Right atrium auricular region (tissue), 2 donors: ENCODE measurements around the gene HSPA1L. TPM values are rescaled to one million over a fixed set of nuclear protein-coding genes. Genes with fewer than 3 reads are reported as not detected.

Source experiments
- DNase-seq: peaks from one replicate; pipeline ENCODE4 v3.0.0-alpha.2; 2019; ENCODE audit warnings: low spot score
- H3K27ac ChIP-seq, 2 donors: fragments of 200-600 bp; sonication (generic); 1 replicate in 1 of 2; 2 replicates in 1 of 2; pipeline ENCODE4 v1.5.1; 2016 to 2019
- H3K27me3 ChIP-seq, 2 donors: fragments of 200-600 bp; sonication (generic); one replicate each; pipeline versions ENCODE4 v1.5.1 to v1.6.0; 2017 to 2019
- H3K36me3 ChIP-seq: fragments of 200-600 bp; sonication (generic); one replicate; pipeline ENCODE4 v1.5.1; 2016
- H3K4me1 ChIP-seq, 2 donors: fragments of 200-600 bp; sonication (generic); one replicate each; pipeline versions ENCODE4 v1.5.1 to v1.6.0; 2017 to 2019
- H3K4me3 ChIP-seq, 2 donors: fragments of 200-600 bp; sonication (generic); 1 replicate in 1 of 2; 2 replicates in 1 of 2; pipeline ENCODE4 v1.5.1; 2017 to 2019; ENCODE audit warnings: mild to moderate bottlenecking in 1 of 2, moderate library complexity in 1 of 2
- H3K9me3 ChIP-seq, 2 donors: fragments of 200-600 bp; sonication (generic); one replicate each; pipeline ENCODE4 v1.5.1; 2019
- total RNA-seq, 2 donors: library from RNA; depleted of rRNA; stranded (reverse); fragments of >200 nt; gene quantifications; one replicate each; pipeline ENCODE4 v1.1.0, GENCODE V29; 2016
- TF ChIP-seq, protein P1 (sequence below), 2 donors: fragments of 200-600 bp; sonication (generic); IDR thresholded peaks; one replicate each; pipeline ENCODE4 v1.5.1; 2019; ENCODE audit warnings: antibody characterized with exemption in 2 of 2

The HSPA1L gene
- total RNA-seq, 2 donors from 2014 or later, result 1.1 to 1.6 TPM

DNA sequence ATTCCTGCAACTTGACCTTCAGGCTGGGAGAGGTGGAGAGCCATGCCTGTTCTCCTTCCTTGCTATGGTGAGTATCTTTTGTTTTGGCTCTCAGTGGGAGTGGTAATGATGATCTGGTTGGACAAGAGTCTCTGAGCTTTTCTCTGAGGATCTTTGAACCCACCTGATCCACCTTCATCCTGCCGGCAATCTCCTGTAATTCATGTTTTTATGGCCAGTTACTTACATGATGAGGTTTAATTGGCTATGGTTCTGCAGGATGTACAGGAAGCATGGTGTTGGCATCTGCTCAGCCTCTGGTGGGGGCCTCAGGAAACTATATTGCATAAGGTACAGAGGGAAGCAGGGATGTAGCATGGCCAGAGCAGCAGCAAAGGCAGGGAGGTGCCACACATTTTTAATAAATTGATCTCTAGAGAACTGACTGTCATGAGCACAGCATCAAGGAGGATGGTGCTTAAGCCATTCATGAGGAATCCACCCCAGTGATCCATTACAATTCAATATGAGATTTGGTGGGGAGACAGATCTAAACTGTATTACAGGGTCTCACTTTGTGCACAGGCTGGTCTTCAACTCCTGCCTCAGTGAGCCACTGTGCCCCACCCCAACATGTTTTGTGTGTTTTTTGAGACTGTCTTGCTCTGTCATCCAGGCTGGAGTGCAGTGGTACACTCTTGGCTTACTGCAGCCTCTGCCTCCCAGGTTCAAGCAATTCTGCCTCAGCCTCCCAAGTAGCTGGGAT, 22.5 kb upstream of the HSPA1L start:
- peak overlapping the region in 1 of 2 donors; percentile 7 for H3K4me3 ChIP-seq

DNA sequence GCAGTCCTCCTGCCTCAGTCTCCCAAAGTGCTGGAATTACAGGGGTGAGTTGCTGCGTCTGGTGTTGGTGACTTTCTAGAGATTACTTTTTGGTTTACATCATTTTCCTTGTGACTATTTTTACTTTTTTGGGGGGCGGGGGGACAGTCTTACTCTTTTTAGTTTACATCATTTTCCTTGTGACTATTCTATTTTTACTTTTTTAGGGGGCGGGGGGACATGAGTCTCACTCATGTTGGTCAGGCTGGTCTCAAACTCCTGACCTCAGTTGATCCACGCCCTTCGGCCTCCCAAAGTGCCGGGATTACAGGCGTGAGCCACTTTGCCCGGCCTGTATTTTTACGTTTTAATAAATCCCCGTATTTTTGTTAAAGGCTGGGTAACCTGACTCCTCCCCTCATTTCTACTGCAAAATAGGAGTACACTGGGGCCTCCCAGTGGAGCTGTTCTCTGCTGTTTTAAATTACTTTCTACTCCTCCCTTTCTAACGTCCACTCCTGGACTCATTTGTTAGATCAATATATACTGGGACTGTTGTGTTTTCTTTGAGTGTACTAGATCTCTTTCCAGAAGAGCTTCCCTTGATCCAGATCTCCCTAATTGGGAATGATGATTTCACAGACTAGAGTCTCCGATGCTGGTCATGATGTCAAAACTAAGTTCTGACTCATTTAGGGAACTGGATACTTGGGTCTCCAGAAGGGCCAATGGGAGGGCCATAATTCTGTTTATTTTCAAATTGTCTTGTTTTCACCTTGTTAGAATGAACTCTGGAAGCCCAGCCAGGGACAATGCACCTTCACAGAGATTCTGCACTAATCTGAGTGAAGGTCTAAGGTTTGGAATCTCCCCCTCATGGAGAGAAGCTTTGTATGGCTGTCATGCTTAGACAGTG, 21.6 kb upstream of the HSPA1L start:
- H3K9me3 ChIP-seq, result no peaks in the 10 kb centered on the region
- peak overlapping the region; percentile 98 for H3K27ac ChIP-seq
- H3K36me3 ChIP-seq, result peaks cover 51% of the 10 kb centered on the region
- H3K4me3 ChIP-seq, result peak overlapping the region; percentile 93 to 99
- TF ChIP-seq, protein P1, sequence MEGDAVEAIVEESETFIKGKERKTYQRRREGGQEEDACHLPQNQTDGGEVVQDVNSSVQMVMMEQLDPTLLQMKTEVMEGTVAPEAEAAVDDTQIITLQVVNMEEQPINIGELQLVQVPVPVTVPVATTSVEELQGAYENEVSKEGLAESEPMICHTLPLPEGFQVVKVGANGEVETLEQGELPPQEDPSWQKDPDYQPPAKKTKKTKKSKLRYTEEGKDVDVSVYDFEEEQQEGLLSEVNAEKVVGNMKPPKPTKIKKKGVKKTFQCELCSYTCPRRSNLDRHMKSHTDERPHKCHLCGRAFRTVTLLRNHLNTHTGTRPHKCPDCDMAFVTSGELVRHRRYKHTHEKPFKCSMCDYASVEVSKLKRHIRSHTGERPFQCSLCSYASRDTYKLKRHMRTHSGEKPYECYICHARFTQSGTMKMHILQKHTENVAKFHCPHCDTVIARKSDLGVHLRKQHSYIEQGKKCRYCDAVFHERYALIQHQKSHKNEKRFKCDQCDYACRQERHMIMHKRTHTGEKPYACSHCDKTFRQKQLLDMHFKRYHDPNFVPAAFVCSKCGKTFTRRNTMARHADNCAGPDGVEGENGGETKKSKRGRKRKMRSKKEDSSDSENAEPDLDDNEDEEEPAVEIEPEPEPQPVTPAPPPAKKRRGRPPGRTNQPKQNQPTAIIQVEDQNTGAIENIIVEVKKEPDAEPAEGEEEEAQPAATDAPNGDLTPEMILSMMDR (IDR thresholded peaks at IDR 0.05), result peak in 1 of 2 donors; percentile 8
- no peaks in the 10 kb centered on the region for H3K27me3 ChIP-seq
- no peak for DNase-seq
- peaks cover 0 to 48% of the 10 kb centered on the region in 2 donors for H3K4me1 ChIP-seq

More for the DNA sequence above, 22.5 kb upstream of the HSPA1L start:
- Histone ChIP-seq H3K9me3 (no peaks in the 10 kb centered on the region), H3K27ac (peak overlapping the region; percentile 98), H3K36me3 (peaks cover 51% of the 10 kb centered on the region), H3K27me3 (no peaks in the 10 kb centered on the region), H3K4me1 (peaks cover 0 to 47% of the 10 kb centered on the region in 2 donors)
- TF ChIP-seq, protein P1 (IDR thresholded peaks at IDR 0.05), result no peak
- no peak for DNase-seq

DNA sequence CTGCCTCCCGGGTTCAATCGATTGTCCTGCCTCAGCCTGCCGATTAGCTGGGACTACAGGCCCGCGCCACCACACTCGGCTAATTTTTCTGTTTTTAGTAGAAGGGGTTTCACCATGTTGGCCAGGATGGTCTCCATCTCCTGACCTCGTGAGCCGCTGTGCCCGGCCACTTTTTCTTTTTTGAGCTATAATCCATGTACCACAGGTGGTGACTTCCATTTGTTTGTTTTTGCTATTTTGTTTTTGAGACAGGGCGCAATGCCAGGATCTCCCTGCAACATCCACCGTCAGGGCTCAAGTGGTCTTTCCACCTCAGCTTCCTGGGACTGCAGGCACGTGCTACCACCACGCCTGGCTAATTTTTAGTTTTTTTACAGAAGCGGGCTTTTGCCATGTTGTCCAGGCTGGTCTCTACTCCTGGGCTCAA, 21.0 kb upstream of the HSPA1L start:
- no peaks in the 10 kb centered on the region for H3K9me3 ChIP-seq
- peaks cover 46% of the 10 kb centered on the region for H3K36me3 ChIP-seq
- H3K4me3 ChIP-seq, result peak overlapping the region; percentile 93 to 99
- peak overlapping the region; percentile 98 for H3K27ac ChIP-seq
- H3K4me1 ChIP-seq, result peaks cover 0 to 54% of the 10 kb centered on the region in 2 donors
- DNase-seq, result no peak
- no peaks in the 10 kb centered on the region for H3K27me3 ChIP-seq
- TF ChIP-seq, protein P1 (IDR thresholded peaks at IDR 0.05), result no peak

DNA sequence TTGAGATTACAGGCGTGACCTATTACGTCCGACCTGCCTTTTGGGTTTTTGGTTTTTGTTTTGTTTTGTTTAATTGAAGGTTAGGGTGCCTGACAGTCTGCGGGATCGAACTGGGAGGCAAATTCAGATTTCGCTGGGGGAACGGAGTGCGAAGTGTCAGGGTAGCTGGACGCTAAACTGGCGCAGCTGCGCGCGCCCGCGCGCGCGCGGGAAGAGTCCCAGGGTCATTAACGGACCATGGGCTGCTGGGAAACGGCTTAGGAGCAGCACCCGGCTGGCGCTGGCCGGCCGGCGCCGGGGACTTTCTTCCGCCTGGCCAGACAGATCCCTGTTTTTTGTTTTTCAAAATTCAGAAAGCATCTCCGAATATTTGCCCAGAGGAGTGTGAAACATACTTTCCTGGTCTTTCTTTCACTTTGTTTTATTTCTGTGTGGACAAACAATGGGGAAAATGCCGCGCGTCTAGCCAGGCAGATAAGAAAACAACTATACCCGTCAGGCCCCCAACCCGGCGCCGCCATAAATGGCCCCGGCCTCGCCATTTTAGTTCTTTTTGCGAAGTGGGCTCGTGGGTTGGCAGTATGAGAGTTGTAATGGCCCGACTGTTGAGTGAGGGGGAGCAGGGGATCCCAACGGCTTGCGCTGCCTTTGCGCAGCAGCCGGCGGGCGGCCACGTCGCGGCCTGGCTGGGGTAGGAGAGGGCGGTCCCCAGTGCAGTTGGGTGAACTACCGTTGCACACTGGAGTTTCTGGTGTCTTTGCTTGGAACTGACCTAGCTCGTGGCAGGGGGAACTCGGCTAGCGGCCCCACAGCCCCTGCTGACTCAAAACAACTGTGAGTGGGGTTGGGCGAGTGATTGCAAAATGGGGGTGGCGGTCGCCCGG, 19.5 kb upstream of the HSPA1L start:
- Histone ChIP-seq H3K4me3 (peak overlapping the region; percentile 93 to 99), H3K4me1 (peaks cover 0 to 58% of the 10 kb centered on the region in 2 donors), H3K36me3 (peaks cover 32% of the 10 kb centered on the region)

More for the DNA sequence above, 19.5 kb upstream of the HSPA1L start:
- Histone ChIP-seq H3K9me3 (no peaks in the 10 kb centered on the region), H3K27ac (peak overlapping the region; percentile 98), H3K27me3 (no peaks in the 10 kb centered on the region)
- TF ChIP-seq, protein P1 (IDR thresholded peaks at IDR 0.05), result no peak
- peak; percentile 82 for DNase-seq
